Kidney glomerular epithelial cell (primary cell): ENCODE data around the gene SGCE.
A peak's percentile ranks its signal among the peaks of the same experiment; 100 is the strongest.
"Not testable (repeated sequence)": the region's sequence is repeated elsewhere in the genome, so short reads cannot be mapped to it uniquely, and the experiment has no call there.

Source experiments
- DNase-seq: peaks from one replicate; lab custom pipeline; 2025; lab: John Stamatoyannopoulos, UW

The SGCE gene

GRCh38 chr7:94655848-94656657 lies at the start of gene SGCE:
Gene SGCE (minus strand): TSS chr7:94656133. CDS start chr7:94656098, 35 bp downstream.
- DNase-seq, result peak; percentile 49

- DNase-seq, result not testable (repeated sequence)
Observed at GRCh38 chr7:94705155-94706021, 49.5 kb upstream of the SGCE start.

DNA sequence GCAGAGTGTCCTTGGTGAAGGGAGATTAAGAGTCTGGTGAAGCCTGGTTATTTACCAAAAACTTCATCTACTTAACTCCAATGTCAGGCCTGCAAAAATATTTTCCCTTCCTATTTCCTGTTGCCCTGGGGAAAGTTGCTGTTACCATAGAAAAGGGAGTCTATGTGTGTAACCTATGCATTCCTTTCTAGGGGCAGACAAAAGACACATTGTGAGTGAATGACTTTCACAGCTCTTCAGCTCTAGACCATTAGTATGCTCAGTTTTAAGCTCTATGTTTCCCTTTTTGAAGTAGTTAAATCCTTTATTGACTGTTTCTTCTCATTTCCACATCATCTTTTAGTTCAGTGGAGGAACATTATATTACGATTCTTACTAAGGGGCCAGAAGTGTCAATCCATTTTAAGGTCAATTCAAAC lies 45.6 kb upstream of the SGCE start:
- peak; percentile 74 for DNase-seq

GRCh38 chr7:94700926-94701554 lies 45.1 kb upstream of the SGCE start:
- no peak for DNase-seq

- DNase-seq, result peak; percentile 64
Observed at GRCh38 chr7:94698275-94698674, 42.3 kb upstream of the SGCE start.

DNA sequence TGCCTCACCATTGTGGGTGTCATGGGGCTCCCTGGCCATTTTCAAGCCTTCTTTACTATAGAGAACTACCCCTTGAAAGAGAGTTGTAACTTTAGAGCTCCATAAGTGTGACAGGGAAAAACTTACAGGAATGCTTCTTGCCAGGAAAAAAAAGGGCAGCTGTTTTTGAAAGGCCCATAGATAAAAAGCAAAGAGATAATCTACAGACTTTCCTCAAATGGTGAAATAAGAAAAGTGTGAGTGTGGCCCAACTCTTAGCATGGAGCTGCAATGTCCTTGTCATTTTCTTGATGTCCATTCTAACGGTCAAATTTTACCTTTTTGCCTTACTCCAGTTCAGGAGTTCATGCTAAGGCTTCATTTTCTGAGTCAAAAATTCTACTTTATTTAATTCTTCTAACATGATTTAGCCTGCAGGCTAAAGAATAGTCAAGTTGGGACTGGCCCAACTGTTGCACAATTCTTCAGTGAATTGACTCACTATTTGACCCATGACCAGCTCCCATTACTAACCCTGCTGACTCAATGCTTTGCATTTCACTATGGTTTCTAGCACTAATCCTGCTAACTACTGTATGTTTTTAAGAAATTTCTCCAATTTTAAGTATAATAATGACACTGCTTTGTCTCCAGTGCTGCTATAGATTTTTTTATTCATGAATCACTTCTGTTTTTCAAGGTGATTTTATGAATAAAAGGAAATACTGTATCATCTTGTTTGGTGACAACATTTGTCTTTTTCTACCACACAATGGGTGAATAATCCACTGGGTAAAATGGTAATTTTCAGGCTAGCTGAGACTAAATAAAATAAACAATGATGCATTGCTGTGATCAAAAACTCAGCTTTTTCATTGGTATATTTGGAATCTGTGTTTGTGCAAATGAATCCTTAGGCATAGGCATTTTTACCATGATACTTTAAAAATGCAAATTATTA lies 41.4 kb upstream of the SGCE start:
- peak; percentile 88 for DNase-seq

DNA sequence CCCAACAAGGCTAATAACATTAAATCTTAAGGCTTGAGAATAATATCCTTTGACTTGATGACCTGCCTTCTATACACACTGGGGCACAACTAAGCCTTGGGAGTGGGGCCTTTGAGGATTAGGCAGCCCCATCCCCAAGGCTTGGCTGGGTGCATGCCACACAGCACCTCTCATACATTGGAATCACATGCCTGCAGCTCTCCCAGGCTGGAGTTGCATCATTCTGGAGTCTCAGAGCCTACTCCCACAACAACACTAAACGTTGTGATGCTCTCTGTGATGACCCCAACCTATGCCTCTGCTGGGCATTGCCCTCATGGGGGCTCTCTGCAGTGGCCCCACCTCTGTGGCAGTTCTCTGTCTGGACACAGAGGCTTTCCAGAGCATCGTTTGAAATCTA lies 31.9 kb upstream of the SGCE start:
- DNase-seq, result no peak

DNA sequence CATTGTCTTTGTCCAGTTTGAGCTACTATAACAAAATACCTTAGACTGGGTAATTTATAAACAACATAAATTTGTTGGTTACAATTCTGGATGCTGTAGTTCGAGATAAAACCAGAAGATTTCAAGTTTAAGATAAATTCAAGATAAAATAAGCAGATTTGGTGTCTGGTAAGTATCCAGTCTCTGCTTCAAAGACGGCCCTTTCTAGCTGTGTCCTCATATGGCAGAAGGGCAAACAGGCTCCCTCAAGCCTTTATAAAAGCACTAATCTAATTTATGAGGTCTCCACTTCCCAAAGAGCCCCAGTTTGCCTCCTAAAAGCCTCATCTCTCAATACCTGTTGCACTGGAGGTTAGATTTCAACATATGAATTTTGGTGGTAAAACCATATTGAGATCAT lies 31.1 kb upstream of the SGCE start:
- DNase-seq, result no peak

DNA sequence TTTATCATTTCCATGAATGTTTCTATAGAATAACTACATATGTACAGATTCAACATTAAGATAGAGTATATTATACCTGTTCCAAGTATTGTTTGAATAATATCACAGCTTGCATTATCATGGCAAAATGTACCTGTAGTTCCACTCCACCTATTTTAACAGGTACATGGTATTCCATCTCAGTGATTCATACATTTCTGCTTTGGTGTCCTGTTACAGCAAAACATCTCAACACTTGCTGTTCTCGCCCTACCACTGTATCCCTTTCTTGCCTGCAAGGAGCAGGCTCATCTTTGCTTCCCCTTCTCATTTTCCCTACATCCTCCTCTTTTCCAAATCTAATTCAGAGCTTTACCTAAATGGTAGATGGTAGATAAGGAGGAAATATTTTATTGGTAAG lies 27.1 kb upstream of the SGCE start:
- DNase-seq, result no peak

DNA sequence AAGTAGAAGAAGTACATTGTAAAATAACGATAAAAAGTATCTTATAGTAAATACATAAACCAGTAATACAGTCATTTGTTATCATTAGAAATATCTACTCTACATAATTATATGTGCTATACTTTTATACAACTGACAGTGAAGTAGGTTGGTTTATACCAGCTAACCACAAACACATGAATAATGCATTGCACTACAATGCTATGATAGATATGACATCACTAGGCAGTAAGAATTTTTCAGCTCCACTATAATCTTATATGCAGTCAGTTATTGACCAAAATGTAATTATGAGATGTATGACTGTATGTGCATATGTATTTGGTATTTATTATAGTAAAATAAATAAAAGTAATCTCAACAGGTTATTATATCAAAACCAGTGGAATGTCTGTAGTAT lies 23.4 kb upstream of the SGCE start:
- DNase-seq, result no peak

DNA sequence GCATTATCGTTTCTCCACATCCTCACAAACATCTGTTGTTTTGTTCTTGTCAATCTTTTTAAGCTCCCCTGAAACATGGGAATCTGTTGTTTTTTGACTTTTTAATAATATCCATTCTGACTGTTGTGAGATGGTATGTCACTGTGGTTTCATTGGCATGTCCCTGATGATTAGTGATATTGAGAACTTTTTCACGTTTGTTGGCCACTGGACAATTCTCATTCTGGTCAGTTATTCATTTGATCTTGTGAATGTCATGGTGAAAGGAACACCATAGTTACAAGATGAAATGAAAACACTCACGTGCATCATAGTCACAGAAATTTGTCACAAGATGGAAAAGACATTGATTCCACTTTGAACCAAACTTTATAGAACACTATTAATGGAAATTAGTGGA lies 20.5 kb upstream of the SGCE start:
- DNase-seq, result no peak

GRCh38 chr7:94675356-94675755 lies 19.4 kb upstream of the SGCE start:
- DNase-seq, result no peak

- no peak for DNase-seq
Observed at GRCh38 chr7:94671444-94672235, 15.7 kb upstream of the SGCE start.

DNA sequence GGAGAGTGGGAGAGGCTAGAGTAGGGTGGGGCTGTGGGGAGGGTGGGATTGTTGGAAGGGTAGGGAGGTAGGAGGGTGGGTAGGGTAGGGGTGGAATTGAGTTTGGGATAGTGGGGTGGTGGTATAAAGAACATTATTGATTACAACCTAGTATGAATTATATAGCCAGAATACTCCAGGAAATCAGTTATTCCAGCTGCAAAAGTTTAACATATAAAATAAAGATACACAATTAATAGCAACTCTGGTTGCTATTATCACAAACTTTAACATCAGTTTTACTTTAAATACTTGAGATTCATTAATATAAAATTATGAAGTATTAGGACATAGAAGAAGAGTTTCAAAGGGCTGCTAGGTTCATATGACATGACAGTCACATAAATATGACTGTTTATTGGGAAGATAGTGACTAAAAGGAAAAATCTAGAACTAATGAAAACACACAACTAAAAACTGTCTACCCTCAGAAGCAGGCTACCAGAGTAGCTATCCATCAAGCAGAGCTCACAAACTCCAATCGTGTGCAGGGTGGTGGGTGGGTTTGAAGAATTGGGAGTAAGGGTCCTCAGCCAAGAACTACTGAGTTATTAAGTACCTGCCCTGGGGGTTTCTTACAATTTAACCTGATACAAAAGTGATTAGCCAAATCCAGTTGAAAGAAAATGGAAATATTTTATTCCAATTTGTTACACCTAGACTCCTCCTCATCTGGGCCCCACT lies 14.0 kb upstream of the SGCE start:
- no peak for DNase-seq

- no peak for DNase-seq
Observed at GRCh38 chr7:94666879-94667587, 11.1 kb upstream of the SGCE start.

- DNase-seq, result no peak
Observed at GRCh38 chr7:94665426-94665825, 9.5 kb upstream of the SGCE start.

- DNase-seq, result no peak
Observed at GRCh38 chr7:94664023-94664422, 8.1 kb upstream of the SGCE start.

GRCh38 chr7:94662548-94662947 lies 6.6 kb upstream of the SGCE start:
- no peak for DNase-seq

DNA sequence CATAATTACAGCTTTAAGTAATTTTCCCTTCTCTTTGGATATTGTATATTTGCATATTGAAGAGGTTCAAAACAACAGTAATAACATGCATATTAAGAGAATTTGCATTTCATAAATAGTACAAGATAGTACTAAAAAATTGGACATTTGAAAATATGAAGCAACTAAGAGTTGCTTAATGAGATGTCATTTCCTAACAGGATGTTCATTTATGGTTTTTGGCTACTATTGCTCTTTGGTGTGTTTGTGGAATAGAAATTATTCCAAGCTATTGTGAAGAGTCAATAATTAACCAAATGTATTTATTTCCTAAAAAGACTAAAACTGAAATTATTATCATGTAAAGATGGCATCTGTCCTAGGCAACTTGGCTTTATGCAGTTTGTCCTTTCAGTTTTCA lies 4.1 kb upstream of the SGCE start:
- no peak for DNase-seq
